Measurements from ENCODE around the gene GRIK3.
A peak's percentile ranks its signal among the peaks of the same experiment; 100 is the strongest.

GRIK3 gene

GRCh38 chr1:37009521-37009920 is 24.8 kb downstream of the GRIK3 start:
- no CpG with 5 or more reads among the region's 5 CpGs for WGBS (ENCODE audit: extremely low coverage, insufficient coverage, insufficient read length)
- Histone ChIP-seq H2AFZ (ENCODE audit: insufficient read depth, low read length, poor library complexity) (no peak overlapping the region), H4K12ac (ENCODE audit: low read depth, low read length) (no peak overlapping the region)

GRCh38 chr1:37006132-37006868 is 28.0 kb downstream of the GRIK3 start:
- H4K8ac ChIP-seq (ENCODE audit: low read depth, low read length): no peak overlapping the region
- no peak overlapping the region for H2AK5ac ChIP-seq (ENCODE audit: low read length)
- H3K9ac ChIP-seq (ENCODE audit: low read length): no peak overlapping the region
- no peaks in the 10 kb centered on the region for H3K27me3 ChIP-seq (ENCODE audit: insufficient read depth, low read length)
- H3K4ac ChIP-seq (ENCODE audit: low read depth, low read length): no peak overlapping the region
- H3K4me1 ChIP-seq (ENCODE audit: control insufficient read depth in 1 of 2, insufficient read depth in 2 of 2, low read length in 2 of 2): no peaks in the 10 kb centered on the region
- H2BK5ac ChIP-seq (ENCODE audit: low read depth, low read length, poor library complexity): no peak overlapping the region
- no peak for DNase-seq
- H3K79me2 ChIP-seq (ENCODE audit: control insufficient read depth, insufficient read depth, low read length, poor library complexity): no peaks in the 10 kb centered on the region
- H3K36me3 ChIP-seq (ENCODE audit: control insufficient read depth in 1 of 2, insufficient read depth in 2 of 2, low read length in 2 of 2): no peaks in the 10 kb centered on the region
- no peak overlapping the region for H3K14ac ChIP-seq (ENCODE audit: low read length)
- no peak overlapping the region for H3K27ac ChIP-seq (ENCODE audit: low read depth, low read length)
- H3K4me2 ChIP-seq (ENCODE audit: low read length): no peak overlapping the region
- H3K23ac ChIP-seq (ENCODE audit: low read length): no peak overlapping the region
- no peak overlapping the region for H2AFZ ChIP-seq (ENCODE audit: insufficient read depth, low read length, poor library complexity)
- no peak overlapping the region for H3K18ac ChIP-seq (ENCODE audit: low read length)
- no peaks in the 10 kb centered on the region for H3K9me3 ChIP-seq (ENCODE audit: insufficient read depth, low read depth, low read length)
- H2BK12ac ChIP-seq (ENCODE audit: low read length): no peak overlapping the region
- H4K12ac ChIP-seq (ENCODE audit: low read depth, low read length): no peak overlapping the region
- H3K4me3 ChIP-seq (ENCODE audit: low read depth, low read length): no peak overlapping the region
- WGBS (ENCODE audit: extremely low coverage, insufficient coverage, insufficient read length): no CpG with 5 or more reads among the region's 11 CpGs
- no peaks in the 10 kb centered on the region for H3K79me1 ChIP-seq (ENCODE audit: low read length)
- no peak overlapping the region for H4K91ac ChIP-seq (ENCODE audit: low read depth, low read length)
- H2BK120ac ChIP-seq (ENCODE audit: insufficient read depth, low read length, poor library complexity): no peak overlapping the region

More at GRCh38 chr1:37009521-37009920, 24.8 kb downstream of the GRIK3 start:
- Histone ChIP-seq H3K4ac (ENCODE audit: low read depth, low read length) (no peak overlapping the region), H3K27me3 (ENCODE audit: insufficient read depth, low read length) (no peaks in the 10 kb centered on the region), H4K8ac (ENCODE audit: low read depth, low read length) (no peak overlapping the region), H3K79me1 (ENCODE audit: low read length) (no peaks in the 10 kb centered on the region), H3K14ac (ENCODE audit: low read length) (no peak overlapping the region), H3K9me3 (ENCODE audit: insufficient read depth, low read depth, low read length) (no peaks in the 10 kb centered on the region), H2BK5ac (ENCODE audit: low read depth, low read length, poor library complexity) (no peak overlapping the region), H3K36me3 (ENCODE audit: control insufficient read depth in 1 of 2, insufficient read depth in 2 of 2, low read length in 2 of 2) (no peaks in the 10 kb centered on the region), H2AK5ac (ENCODE audit: low read length) (no peak overlapping the region), H3K27ac (ENCODE audit: low read depth, low read length) (no peak overlapping the region), H3K4me2 (ENCODE audit: low read length) (no peak overlapping the region), H3K79me2 (ENCODE audit: control insufficient read depth, insufficient read depth, low read length, poor library complexity) (no peaks in the 10 kb centered on the region), H4K91ac (ENCODE audit: low read depth, low read length) (no peak overlapping the region), H2BK12ac (ENCODE audit: low read length) (no peak overlapping the region), H3K4me3 (ENCODE audit: low read depth, low read length) (no peak overlapping the region), H3K9ac (ENCODE audit: low read length) (no peak overlapping the region), H3K4me1 (ENCODE audit: control insufficient read depth in 1 of 2, insufficient read depth in 2 of 2, low read length in 2 of 2) (no peaks in the 10 kb centered on the region), H3K18ac (ENCODE audit: low read length) (no peak overlapping the region), H3K23ac (ENCODE audit: low read length) (no peak overlapping the region), H2BK120ac (ENCODE audit: insufficient read depth, low read length, poor library complexity) (no peak overlapping the region)
- DNase-seq: no peak

- H3K27me3 ChIP-seq (ENCODE audit: insufficient read depth, low read length): no peaks in the 10 kb centered on the region
- no peak overlapping the region for H3K4me2 ChIP-seq (ENCODE audit: low read length)
- no peaks in the 10 kb centered on the region for H3K79me1 ChIP-seq (ENCODE audit: low read length)
- no peaks in the 10 kb centered on the region for H3K36me3 ChIP-seq (ENCODE audit: control insufficient read depth in 1 of 2, insufficient read depth in 2 of 2, low read length in 2 of 2)
- no peak overlapping the region for H2BK12ac ChIP-seq (ENCODE audit: low read length)
- peak in 1 of 2 donors; percentile 14 for DNase-seq
- H3K79me2 ChIP-seq (ENCODE audit: control insufficient read depth, insufficient read depth, low read length, poor library complexity): no peaks in the 10 kb centered on the region
- H3K14ac ChIP-seq (ENCODE audit: low read length): no peak overlapping the region
- no peak overlapping the region for H4K8ac ChIP-seq (ENCODE audit: low read depth, low read length)
- no peak overlapping the region for H2BK5ac ChIP-seq (ENCODE audit: low read depth, low read length, poor library complexity)
- no peak overlapping the region for H3K23ac ChIP-seq (ENCODE audit: low read length)
- no peak overlapping the region for H2BK120ac ChIP-seq (ENCODE audit: insufficient read depth, low read length, poor library complexity)
- no peak overlapping the region for H3K4ac ChIP-seq (ENCODE audit: low read depth, low read length)
- H3K27ac ChIP-seq (ENCODE audit: low read depth, low read length): no peak overlapping the region
- no peak overlapping the region for H4K12ac ChIP-seq (ENCODE audit: low read depth, low read length)
- no peak overlapping the region for H3K18ac ChIP-seq (ENCODE audit: low read length)
- H3K9ac ChIP-seq (ENCODE audit: low read length): no peak overlapping the region
- H3K4me3 ChIP-seq (ENCODE audit: low read depth, low read length): no peak overlapping the region
- no peaks in the 10 kb centered on the region for H3K9me3 ChIP-seq (ENCODE audit: insufficient read depth, low read depth, low read length)
- no peak overlapping the region for H2AK5ac ChIP-seq (ENCODE audit: low read length)
- H3K4me1 ChIP-seq (ENCODE audit: control insufficient read depth in 1 of 2, insufficient read depth in 2 of 2, low read length in 2 of 2): no peaks in the 10 kb centered on the region
- no peak overlapping the region for H2AFZ ChIP-seq (ENCODE audit: insufficient read depth, low read length, poor library complexity)
- no CpG with 5 or more reads among the region's 3 CpGs for WGBS (ENCODE audit: extremely low coverage, insufficient coverage, insufficient read length)
- H4K91ac ChIP-seq (ENCODE audit: low read depth, low read length): no peak overlapping the region
These were observed 31.4 kb downstream of the GRIK3 start for GRCh38 chr1:37002898-37003297.

GRCh38 chr1:37001703-37002102 is 32.6 kb downstream of the GRIK3 start:
- Histone ChIP-seq H2BK5ac (ENCODE audit: low read depth, low read length, poor library complexity) (no peak overlapping the region), H2AFZ (ENCODE audit: insufficient read depth, low read length, poor library complexity) (no peak overlapping the region), H3K4me2 (ENCODE audit: low read length) (no peak overlapping the region), H3K27ac (ENCODE audit: low read depth, low read length) (no peak overlapping the region), H3K9ac (ENCODE audit: low read length) (no peak overlapping the region), H3K79me2 (ENCODE audit: control insufficient read depth, insufficient read depth, low read length, poor library complexity) (no peaks in the 10 kb centered on the region), H4K12ac (ENCODE audit: low read depth, low read length) (no peak overlapping the region), H3K18ac (ENCODE audit: low read length) (no peak overlapping the region), H2BK12ac (ENCODE audit: low read length) (no peak overlapping the region), H3K4ac (ENCODE audit: low read depth, low read length) (no peak overlapping the region), H3K27me3 (ENCODE audit: insufficient read depth, low read length) (no peaks in the 10 kb centered on the region), H3K4me3 (ENCODE audit: low read depth, low read length) (no peak overlapping the region), H3K23ac (ENCODE audit: low read length) (no peak overlapping the region), H3K4me1 (ENCODE audit: control insufficient read depth in 1 of 2, insufficient read depth in 2 of 2, low read length in 2 of 2) (no peaks in the 10 kb centered on the region), H3K9me3 (ENCODE audit: insufficient read depth, low read depth, low read length) (no peaks in the 10 kb centered on the region), H2BK120ac (ENCODE audit: insufficient read depth, low read length, poor library complexity) (no peak overlapping the region), H3K14ac (ENCODE audit: low read length) (no peak overlapping the region), H2AK5ac (ENCODE audit: low read length) (no peak overlapping the region), H3K79me1 (ENCODE audit: low read length) (no peaks in the 10 kb centered on the region), H4K91ac (ENCODE audit: low read depth, low read length) (no peak overlapping the region), H3K36me3 (ENCODE audit: control insufficient read depth in 1 of 2, insufficient read depth in 2 of 2, low read length in 2 of 2) (no peaks in the 10 kb centered on the region), H4K8ac (ENCODE audit: low read depth, low read length) (no peak overlapping the region)
- no peak for DNase-seq
- no CpG with 5 or more reads among the region's 2 CpGs for WGBS (ENCODE audit: extremely low coverage, insufficient coverage, insufficient read length)
